ENCODE data around the gene HOXB13.

DNA sequence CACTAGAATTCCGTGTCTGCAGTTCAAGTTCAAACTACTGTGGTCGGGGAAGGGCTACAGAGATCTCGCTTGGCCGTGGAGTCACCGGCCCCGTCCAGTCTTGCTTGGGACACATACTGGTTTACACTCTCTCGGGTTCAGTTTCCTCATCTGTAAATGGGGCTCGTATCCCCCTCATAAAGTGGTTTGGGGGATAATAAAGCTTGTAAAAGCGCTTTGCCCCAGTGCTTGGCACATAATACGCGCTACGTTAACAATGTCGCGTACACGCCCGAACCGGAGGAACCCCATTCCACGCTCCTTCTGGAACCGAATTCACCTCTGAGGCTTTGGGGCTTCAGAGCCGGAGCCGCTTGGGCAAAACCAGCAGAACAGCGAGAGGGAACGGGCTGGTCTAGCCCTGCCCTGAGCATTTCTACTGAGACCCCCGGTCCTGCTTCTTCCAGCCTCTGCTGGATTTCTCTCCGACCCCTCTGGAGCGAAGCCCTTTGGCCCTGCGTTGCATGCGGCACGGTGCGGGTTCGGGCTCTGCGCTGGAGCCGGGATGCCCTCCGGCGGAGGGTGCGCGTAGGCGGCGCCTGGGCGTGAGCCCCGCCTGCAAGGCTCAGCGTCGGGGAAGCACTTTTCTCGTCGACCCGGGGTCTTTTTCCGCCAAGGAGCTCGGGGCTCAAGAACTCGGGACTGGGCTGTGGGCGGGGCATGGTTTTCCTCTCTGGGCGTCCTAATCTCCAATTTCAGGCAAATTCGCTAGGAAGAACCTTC is 26.1 kb upstream of the HOXB13 start:
- TF ChIP-seq EP300 (IDR thresholded peaks at IDR 0.05) (no peak), POLR2A (IDR thresholded peaks at IDR 0.05) (no peak)
- TF ChIP-seq, protein P1, sequence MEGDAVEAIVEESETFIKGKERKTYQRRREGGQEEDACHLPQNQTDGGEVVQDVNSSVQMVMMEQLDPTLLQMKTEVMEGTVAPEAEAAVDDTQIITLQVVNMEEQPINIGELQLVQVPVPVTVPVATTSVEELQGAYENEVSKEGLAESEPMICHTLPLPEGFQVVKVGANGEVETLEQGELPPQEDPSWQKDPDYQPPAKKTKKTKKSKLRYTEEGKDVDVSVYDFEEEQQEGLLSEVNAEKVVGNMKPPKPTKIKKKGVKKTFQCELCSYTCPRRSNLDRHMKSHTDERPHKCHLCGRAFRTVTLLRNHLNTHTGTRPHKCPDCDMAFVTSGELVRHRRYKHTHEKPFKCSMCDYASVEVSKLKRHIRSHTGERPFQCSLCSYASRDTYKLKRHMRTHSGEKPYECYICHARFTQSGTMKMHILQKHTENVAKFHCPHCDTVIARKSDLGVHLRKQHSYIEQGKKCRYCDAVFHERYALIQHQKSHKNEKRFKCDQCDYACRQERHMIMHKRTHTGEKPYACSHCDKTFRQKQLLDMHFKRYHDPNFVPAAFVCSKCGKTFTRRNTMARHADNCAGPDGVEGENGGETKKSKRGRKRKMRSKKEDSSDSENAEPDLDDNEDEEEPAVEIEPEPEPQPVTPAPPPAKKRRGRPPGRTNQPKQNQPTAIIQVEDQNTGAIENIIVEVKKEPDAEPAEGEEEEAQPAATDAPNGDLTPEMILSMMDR (IDR thresholded peaks at IDR 0.05): no peak
